ENCODE measurements around the gene AMH.

The AMH gene

DNA sequence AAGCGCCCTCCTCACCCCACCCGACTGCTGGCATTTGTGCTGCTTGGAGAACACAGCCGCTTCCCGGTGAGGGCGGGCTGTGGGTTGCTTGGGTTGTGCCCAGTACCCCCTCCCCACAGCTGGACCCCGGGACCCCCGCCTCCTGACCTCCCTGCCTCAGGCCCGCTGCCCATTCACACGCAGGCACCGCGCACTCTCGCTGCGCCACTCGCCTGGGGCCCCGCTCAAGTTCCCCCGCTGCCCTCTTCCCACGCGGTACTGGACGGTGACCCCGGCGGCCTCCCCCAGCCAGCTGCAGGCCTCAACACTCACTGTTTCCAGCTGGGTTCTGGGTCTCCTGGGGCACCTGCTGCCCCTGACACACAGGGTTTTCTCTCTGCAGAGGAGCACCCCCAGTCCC, 29.4 kb upstream of the AMH start:
- DNase-seq (ENCODE audit: insufficient read length, low spot score) (no peak), FAIRE-seq (no peak)

DNA sequence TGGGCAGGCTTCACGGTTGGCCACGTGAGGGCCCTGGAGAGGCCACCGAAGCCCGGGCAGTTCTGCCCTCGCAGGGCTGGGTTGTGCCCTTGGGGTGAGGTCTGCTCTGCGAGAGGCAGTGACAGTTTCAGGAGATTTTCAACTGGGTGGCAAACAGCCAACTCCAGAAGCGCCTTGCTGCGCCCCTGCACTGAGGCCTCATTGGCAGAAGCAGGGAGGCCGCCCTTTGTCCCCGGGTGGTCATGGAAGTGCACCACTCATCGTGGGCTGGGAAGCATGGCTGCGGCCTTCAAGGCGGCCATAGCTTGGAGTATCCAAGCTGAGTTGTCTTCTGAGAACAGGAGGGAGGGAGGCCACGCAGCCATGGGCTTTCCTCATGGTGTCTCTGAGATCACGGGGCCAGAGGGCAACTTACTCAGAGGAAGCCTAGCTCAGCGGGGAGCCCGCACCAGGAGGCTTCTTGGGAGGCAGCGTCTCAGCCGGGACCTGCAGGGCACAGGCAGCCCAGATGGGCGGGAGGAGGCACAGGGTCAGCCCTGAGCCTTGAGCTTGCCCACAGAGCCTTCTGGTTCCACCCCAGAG, 27.8 kb upstream of the AMH start:
- DNase-seq (ENCODE audit: insufficient read length, low spot score) = no peak
- FAIRE-seq = no peak

GRCh38 chr19:2221918-2222317, 27.2 kb upstream of the AMH start:
- no peak for FAIRE-seq

DNA sequence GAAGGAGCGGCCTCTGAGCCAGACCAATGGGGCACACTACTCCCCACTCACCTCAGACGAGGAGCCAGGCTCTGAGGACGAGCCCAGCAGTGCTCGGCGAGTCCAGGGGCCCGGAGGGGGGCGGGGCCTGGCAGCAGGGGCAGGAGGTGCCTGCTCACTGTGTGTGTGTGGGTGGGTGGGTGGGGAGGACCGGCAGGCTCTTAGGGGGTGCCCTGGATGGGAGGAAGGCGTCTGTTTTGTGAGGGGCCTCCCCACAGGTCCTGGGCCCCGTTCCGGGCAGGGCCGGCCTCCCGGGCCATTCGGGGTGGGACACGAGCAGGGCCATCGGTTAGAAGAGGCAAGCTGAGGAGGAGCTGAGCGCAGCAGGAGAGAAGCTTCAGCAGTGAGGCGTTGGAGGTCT, 25.7 kb upstream of the AMH start:
- DNase-seq (ENCODE audit: insufficient read length, low spot score) (no peak), FAIRE-seq (no peak)

More at GRCh38 chr19:2221918-2222317, 27.2 kb upstream of the AMH start:
- DNase-seq (ENCODE audit: insufficient read length, low spot score) = no peak

- no peak for FAIRE-seq
- no peak for DNase-seq (ENCODE audit: insufficient read length, low spot score)
Measured at GRCh38 chr19:2223959-2224358, 25.2 kb upstream of the AMH start.

GRCh38 chr19:2224754-2225349, 24.3 kb upstream of the AMH start:
- DNase-seq (ENCODE audit: insufficient read length, low spot score) (no peak), FAIRE-seq (no peak)

DNA sequence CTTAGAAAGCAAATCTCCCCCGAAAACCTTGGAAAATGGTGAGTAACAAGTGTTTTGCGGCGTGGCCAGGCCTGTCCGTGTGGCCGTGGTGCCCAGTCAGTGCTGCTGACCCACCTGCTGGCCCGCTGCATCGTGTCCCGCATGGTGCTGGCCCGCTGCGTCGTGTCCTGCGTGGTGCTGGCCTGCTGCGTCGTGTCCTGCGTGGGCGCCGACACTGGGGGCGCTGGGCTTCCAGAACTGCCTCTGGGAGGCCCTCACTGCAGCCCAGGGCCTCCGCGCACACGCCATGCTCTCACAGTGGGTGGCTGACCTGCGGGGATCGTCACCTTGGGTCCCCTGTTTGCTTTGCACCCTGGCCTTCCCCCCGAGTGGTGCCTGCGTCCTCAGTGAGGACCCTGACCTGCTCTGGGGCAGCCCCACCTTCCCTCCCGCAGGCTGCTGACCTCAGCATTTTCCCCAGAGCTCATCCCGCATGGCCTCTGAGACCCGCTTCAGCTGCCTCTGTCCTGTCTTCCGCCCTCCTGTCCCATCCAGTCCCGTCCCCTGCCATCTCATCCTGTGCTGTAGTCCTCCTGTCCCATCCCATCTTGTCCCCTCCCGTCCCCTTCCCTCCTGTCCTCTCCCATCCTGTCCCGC, 23.6 kb upstream of the AMH start:
- FAIRE-seq = no peak
- no peak for DNase-seq (ENCODE audit: insufficient read length, low spot score)

DNA sequence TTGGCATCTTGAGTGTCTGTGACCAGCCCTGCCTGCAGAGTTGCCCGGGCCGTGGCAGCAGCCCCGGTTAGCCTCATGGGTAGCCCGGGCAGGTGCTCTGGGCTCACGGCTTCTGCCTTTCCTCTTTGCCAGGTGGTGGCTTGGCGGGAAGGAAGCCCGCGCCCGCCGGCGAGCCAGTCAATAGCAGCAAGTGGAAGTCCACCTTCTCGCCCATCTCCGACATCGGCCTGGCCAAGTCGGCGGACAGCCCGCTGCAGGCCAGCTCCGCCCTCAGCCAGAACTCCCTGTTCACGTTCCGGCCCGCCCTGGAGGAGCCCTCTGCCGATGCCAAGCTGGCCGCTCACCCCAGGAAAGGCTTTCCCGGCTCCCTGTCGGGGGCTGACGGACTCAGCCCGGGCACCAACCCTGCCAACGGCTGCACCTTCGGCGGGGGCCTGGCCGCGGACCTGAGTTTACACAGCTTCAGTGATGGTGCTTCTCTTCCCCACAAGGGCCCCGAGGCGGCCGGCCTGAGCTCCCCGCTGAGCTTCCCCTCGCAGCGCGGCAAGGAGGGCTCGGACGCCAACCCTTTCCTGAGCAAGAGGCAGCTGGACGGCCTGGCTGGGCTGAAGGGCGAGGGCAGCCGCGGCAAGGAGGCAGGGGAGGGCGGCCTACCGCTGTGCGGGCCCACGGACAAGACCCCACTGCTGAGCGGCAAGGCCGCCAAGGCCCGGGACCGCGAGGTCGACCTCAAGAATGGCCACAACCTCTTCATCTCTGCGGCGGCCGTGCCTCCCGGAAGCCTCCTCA, 22.9 kb upstream of the AMH start:
- no peak for FAIRE-seq
- no peak for DNase-seq (ENCODE audit: insufficient read length, low spot score)

GRCh38 chr19:2226840-2227360, 22.2 kb upstream of the AMH start:
- no peak for DNase-seq (ENCODE audit: insufficient read length, low spot score)
- no peak for FAIRE-seq

DNA sequence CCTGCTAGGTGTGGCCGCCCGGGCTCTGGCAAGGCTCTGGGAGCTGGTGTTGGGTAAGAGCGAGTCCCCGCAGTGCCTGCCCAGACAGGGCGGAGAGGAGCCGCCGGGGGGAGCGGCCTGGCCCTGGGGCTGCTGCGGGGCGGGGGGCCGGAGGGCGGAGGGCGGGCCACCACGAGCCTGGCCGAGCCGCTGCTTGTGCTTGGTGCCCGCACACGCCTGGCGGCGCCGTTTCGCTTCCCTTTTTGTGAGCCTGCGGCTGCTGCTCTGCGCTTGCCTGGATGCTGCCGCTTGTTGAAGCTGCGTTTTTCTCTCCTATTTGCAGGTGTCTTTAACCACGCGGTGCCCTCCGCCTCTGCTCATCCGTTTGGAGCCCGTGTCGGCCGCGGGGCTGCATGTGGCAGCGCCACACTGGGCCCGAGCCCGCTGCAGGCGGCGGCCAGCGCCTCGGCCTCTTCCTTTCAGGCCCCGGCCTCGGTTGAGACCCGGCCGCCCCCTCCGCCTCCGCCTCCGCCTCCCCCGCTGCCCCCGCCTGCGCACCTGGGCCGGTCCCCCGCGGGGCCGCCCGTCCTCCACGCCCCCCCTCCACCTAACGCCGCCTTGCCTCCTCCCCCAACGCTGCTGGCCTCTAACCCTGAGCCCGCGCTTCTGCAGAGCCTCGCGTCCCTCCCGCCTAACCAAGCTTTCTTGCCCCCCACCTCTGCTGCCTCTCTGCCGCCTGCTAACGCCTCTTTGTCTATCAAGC, 21.5 kb upstream of the AMH start:
- FAIRE-seq (no peak), DNase-seq (ENCODE audit: insufficient read length, low spot score) (no peak)

DNA sequence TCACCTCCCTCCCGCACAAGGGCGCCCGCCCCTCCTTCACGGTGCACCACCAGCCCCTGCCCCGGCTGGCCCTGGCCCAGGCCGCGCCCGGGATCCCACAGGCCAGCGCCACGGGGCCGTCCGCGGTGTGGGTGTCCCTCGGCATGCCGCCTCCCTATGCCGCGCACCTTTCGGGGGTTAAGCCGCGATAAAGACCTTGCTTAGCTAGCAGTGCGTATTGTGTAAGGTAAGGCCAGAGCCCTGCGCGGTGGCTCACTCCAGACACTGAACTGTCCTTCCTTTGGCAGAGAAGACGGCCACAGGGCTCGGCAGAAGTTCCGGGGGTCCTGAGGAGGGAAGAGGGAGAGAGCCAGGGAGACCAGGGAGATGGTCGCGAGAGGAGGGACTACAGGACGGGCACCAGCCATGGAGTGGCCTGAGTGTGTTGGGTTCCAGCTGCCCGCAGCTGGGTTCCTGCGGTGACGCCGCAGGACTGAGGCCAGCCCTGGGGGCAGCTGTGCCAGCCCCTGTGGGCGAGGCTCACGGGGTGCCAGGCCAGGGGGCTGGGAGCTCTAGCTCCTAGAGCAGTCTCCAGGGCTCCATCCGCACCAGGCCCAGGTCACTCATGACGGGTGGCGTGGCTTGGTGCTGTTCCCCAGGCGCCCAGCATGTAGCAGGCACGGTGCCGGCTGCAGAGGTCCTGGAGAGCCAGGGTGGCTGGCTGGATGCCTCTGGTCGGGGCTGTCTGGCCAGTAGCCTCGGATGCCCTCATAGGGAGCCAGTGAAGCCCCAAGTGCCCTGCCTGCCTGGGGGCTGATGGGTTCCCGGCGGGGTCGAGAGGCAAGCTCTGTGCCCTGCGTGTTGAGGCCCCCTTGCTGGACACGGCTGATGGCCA, 20.7 kb upstream of the AMH start:
- DNase-seq (ENCODE audit: insufficient read length, low spot score) = no peak
- FAIRE-seq = no peak

- FAIRE-seq = no peak
- DNase-seq (ENCODE audit: insufficient read length, low spot score) = no peak
Measured at GRCh38 chr19:2229103-2230032, 19.8 kb upstream of the AMH start.

GRCh38 chr19:2230033-2230531, 19.0 kb upstream of the AMH start:
- DNase-seq (ENCODE audit: insufficient read length, low spot score) = no peak
- FAIRE-seq = no peak

DNA sequence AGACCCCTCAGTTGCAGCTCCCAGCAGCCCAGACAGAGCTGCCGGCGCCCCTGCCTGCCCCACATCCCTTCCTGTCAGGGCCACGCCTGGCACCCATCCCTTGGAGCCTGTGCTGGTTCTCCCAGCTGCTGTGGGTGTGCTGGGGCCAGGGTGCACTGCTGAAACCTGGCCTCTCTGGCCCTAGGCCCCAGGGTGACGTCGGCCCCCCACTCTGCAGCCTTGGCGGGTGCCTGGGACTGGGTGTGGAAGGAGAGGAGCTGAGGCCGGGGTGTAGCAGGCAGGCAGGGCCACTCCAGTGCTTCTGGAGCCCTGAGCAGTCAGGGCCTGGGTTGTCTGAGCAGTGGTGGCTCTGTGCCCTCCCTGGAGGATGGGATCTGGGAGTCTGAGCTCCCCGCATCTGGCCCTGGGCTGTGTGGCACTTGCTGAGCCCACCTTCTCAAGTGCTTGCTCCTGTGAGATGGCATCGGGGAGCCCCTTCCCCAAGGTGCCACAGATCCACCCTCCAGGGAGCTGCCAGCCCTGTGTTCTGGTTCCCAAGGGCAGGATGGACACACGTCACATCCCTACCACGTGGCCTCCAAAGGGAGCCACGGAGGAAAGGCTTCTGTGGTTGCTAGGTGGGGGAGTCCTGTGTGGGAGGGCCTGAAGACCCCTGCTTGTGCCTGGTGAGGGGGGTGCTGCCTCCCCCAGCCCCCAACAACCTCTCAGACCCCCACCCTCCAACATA, 18.2 kb upstream of the AMH start:
- FAIRE-seq (no peak), DNase-seq (ENCODE audit: insufficient read length, low spot score) (no peak)

DNA sequence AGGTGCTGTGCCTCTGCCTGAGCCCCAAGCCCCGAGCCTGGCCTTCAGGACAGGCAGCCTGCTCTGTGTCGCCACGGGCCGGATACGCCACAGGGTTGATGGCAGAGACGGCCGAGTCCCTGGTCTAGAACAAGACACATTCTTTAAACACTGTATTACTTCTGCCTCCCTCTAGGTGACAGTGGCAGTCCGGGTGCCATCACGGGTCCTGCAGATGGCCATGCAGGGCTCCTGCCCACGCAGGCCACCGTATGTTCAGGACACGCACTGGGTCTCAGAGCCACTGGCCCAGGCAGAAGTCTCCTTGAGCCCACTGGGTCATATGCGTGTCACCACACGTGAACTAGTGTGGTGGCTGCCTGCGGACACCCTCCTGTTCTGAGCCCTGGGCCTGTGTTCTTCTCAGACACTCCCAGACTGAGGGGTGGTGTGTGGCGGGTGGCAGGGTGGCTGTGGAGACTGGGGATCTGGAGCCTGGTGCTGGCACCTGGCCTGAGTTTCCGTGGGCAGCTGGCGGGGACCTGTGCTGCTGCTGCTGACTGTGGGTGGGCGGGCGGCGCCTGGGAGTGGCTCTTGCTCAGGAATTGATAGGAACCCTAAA, 17.4 kb upstream of the AMH start:
- DNase-seq (ENCODE audit: insufficient read length, low spot score) (no peak), FAIRE-seq (no peak)

DNA sequence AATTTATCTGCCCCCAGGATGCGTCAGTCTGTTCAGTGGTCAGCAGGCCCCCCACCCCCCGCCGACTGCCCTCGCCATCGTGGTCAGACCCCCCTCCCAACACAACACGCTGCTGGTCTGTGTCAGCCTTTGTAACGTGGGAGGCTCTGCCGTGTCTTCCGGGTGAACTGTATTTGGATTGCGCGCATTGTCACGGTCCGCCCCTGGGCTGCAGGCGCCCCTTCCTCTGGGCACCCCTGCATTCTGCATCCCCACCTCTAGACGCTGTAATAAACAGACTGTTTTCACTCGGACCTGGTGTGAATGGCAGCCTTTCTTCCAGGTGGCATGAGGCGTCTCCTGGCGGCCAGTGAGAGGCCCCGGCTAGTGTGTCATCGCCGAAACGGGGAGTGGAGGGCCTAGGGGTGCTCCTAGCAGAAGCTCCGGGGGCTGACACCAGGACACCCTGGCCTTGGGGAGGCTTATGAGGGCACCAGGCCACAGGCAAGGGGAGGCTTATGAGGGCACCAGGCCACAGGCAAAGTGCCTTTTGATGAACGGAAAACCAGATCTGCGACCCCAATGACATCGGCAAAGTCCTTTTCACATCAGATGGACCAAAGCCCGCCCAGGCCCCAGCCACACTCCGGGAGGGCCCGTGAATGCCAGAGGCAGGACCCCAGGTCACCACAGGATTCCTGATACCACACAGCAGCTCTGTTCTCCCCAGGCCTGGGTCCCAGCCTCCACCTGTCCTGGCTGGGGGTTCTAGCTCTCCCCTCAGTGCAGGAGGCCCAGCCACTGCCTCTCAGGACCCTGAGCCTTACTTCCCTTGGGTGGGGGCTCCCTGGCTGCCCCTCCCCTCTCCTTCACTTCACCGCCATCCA, 16.6 kb upstream of the AMH start:
- no peak for FAIRE-seq

More for the DNA sequence above, 16.6 kb upstream of the AMH start:
- DNase-seq (ENCODE audit: insufficient read length, low spot score) = no peak
